ENCODE data around the gene XYLB. TPM values are rescaled to one million over a fixed set of nuclear protein-coding genes. Genes with fewer than 3 reads are reported as not detected.

Gene XYLB
- total RNA-seq, 1 experiment from 2014 or later: 6.6 TPM

- DNase-seq (ENCODE audit: low read depth, low spot score) (no peak), ATAC-seq (no peak)
- in situ Hi-C loops (cut with HindIII; ENCODE audit: low pct_unique_long_range_greater_than_20kb, low sequenced_read_pairs): no loop called here
- no peaks in the 10 kb centered on the region for H3K27me3 ChIP-seq (ENCODE audit: control insufficient read depth, insufficient read depth, low read length)
- no peaks in the 10 kb centered on the region for H3K4me1 ChIP-seq (ENCODE audit: control insufficient read depth, insufficient read depth, low read length)
- intact Hi-C loops (cut with micrococcal nuclease; ENCODE audit: unreplicated experiment): no loop called here
- no peak overlapping the region for H3K27ac ChIP-seq (ENCODE audit: low read length)
- no peak for TF ChIP-seq CTCF (IDR thresholded peaks at IDR 0.05)
- TF ChIP-seq TCF7L2 (IDR thresholded peaks at IDR 0.05; ENCODE audit: low read depth, low read length): no peak
- TF ChIP-seq, protein P1, sequence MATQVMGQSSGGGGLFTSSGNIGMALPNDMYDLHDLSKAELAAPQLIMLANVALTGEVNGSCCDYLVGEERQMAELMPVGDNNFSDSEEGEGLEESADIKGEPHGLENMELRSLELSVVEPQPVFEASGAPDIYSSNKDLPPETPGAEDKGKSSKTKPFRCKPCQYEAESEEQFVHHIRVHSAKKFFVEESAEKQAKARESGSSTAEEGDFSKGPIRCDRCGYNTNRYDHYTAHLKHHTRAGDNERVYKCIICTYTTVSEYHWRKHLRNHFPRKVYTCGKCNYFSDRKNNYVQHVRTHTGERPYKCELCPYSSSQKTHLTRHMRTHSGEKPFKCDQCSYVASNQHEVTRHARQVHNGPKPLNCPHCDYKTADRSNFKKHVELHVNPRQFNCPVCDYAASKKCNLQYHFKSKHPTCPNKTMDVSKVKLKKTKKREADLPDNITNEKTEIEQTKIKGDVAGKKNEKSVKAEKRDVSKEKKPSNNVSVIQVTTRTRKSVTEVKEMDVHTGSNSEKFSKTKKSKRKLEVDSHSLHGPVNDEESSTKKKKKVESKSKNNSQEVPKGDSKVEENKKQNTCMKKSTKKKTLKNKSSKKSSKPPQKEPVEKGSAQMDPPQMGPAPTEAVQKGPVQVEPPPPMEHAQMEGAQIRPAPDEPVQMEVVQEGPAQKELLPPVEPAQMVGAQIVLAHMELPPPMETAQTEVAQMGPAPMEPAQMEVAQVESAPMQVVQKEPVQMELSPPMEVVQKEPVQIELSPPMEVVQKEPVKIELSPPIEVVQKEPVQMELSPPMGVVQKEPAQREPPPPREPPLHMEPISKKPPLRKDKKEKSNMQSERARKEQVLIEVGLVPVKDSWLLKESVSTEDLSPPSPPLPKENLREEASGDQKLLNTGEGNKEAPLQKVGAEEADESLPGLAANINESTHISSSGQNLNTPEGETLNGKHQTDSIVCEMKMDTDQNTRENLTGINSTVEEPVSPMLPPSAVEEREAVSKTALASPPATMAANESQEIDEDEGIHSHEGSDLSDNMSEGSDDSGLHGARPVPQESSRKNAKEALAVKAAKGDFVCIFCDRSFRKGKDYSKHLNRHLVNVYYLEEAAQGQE (IDR thresholded peaks at IDR 0.05; ENCODE audit: insufficient read depth in 1 of 2, low read depth in 2 of 2, low read length in 1 of 2): no peak
- TF ChIP-seq SIN3A (IDR thresholded peaks at IDR 0.05; ENCODE audit: borderline replicate concordance, insufficient read depth, low read depth, low read length): no peak
- TF ChIP-seq POLR2AphosphoS5 (IDR thresholded peaks at IDR 0.05; ENCODE audit: low read depth, low read length): no peak
- H3K9me3 ChIP-seq (ENCODE audit: control insufficient read depth, insufficient read depth, low read depth, low read length): no peaks in the 10 kb centered on the region
- BruUV-seq (replicated peaks): TSS peak; percentile 65
- CTCF ChIA-PET: no interaction called here
- no peak overlapping the region for H3K4me3 ChIP-seq (ENCODE audit: low read depth in 2 of 2, low read length in 2 of 2)
- POLR2A ChIA-PET: no interaction called here
- no peaks in the 10 kb centered on the region for H3K36me3 ChIP-seq (ENCODE audit: control insufficient read depth, insufficient read depth, low read length)
Observed at GRCh38 chr3:38349684-38350359, 3.2 kb downstream of the XYLB start.

GRCh38 chr3:38353151-38353550 is 6.6 kb downstream of the XYLB start:
- BruUV-seq (replicated peaks): no TSS peak
- Histone ChIP-seq H3K27ac (ENCODE audit: low read length) (no peak overlapping the region), H3K4me1 (ENCODE audit: control insufficient read depth, insufficient read depth, low read length) (no peaks in the 10 kb centered on the region), H3K9me3 (ENCODE audit: control insufficient read depth, insufficient read depth, low read depth, low read length) (no peaks in the 10 kb centered on the region), H3K4me3 (ENCODE audit: low read depth in 2 of 2, low read length in 2 of 2) (no peak overlapping the region), H3K27me3 (ENCODE audit: control insufficient read depth, insufficient read depth, low read length) (no peaks in the 10 kb centered on the region), H3K36me3 (ENCODE audit: control insufficient read depth, insufficient read depth, low read length) (no peaks in the 10 kb centered on the region)
- in situ Hi-C loops (cut with HindIII; ENCODE audit: low pct_unique_long_range_greater_than_20kb, low sequenced_read_pairs): no loop called here
- no peak for ATAC-seq
- CTCF ChIA-PET: interaction anchor here (0.6 kb wide), 1 partner anchor 125 kb away, joined by 5 read pairs; no protein-coding TSS in a partner anchor
- intact Hi-C loops (cut with micrococcal nuclease; ENCODE audit: unreplicated experiment): no loop called here
- no peak for DNase-seq (ENCODE audit: low read depth, low spot score)
- TF ChIP-seq POLR2AphosphoS5 (IDR thresholded peaks at IDR 0.05; ENCODE audit: low read depth, low read length): no peak
- TF ChIP-seq CTCF (IDR thresholded peaks at IDR 0.05): no peak
- POLR2A ChIA-PET: no interaction called here

Measured in Panc1 (cell line).